Measurements from ENCODE around the gene NT5DC2.

The NT5DC2 gene

GRCh38 chr3:52533623-52534280, at the start of gene NT5DC2:
Gene NT5DC2, minus strand, starts transcription at chr3:52533857. Its CDS starts 120 bp downstream, at chr3:52533737.
- peak; percentile 43 for DNase-seq (ENCODE audit: low read depth)

GRCh38 chr3:52574056-52574965, 40.7 kb upstream of the NT5DC2 start:
- DNase-seq (ENCODE audit: low read depth): no peak

GRCh38 chr3:52572221-52572620, 38.6 kb upstream of the NT5DC2 start:
- no peak for DNase-seq (ENCODE audit: low read depth)

DNA sequence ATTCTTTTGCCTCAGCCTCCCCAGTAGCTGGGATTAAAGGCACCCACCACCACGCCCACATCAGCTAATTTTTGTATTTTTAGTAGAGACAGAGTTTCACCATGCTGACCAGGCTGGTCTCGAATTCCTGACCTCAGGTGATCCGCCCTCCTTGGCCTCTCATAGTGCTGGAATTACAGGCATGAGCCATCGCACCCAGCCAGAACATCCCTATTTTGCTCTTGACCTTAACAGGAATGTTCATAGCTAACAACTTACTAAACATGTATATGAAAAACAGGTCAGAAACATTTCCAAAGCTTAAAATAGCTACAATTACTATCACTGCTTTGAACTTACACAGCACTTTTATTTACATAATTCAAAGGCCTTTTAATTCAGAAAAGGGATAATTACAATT, 36.4 kb upstream of the NT5DC2 start:
- no peak for DNase-seq (ENCODE audit: low read depth)

- no peak for DNase-seq (ENCODE audit: low read depth)
These were observed 34.4 kb upstream of the NT5DC2 start for GRCh38 chr3:52568069-52568468.

DNA sequence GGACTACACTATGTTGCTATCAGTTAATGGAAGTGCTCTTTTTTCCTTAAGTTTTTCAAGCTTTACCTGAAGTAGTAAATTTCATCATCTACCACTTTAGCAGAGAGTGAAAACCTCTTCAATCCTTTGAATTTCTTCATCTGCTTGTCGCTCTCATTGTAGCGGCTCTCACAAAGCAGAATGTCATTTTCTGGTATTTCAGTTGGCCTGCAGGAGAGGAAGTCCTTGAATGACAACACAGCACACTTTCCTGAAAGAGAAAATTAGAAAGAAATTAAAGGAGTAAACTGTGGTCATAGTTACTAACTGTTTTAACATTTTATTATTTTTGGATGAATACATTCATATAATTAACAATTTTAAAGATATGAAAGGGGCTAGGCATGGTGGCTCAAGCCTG, 30.3 kb upstream of the NT5DC2 start:
- DNase-seq (ENCODE audit: low read depth): no peak

- no peak for DNase-seq (ENCODE audit: low read depth)
These were observed 27.5 kb upstream of the NT5DC2 start for GRCh38 chr3:52561028-52561747.

- DNase-seq (ENCODE audit: low read depth): no peak
These were observed 24.8 kb upstream of the NT5DC2 start for GRCh38 chr3:52558436-52558835.

- no peak for DNase-seq (ENCODE audit: low read depth)
These were observed 23.6 kb upstream of the NT5DC2 start for GRCh38 chr3:52557011-52557960.

DNA sequence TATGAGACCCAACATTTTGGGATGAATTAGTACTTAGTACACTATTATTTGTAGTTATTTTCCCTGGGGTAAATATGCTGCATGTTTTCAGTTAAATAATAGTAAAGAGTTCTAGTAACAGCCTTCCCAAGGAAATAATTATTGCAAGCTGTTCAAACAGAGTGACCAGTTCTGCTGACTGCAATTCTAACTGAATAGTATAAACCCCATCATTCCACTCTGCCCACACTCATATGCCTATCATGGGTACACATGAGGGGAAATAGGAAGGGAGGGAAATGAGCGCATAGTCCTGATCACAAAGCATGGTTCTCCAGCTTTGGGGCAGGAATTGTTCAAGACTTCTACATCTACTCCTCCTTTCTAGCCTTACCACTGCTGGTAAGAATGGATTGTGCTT, 21.4 kb upstream of the NT5DC2 start:
- DNase-seq (ENCODE audit: low read depth): no peak

- no peak for DNase-seq (ENCODE audit: low read depth)
These were observed 20.5 kb upstream of the NT5DC2 start for GRCh38 chr3:52554026-52554755.

DNA sequence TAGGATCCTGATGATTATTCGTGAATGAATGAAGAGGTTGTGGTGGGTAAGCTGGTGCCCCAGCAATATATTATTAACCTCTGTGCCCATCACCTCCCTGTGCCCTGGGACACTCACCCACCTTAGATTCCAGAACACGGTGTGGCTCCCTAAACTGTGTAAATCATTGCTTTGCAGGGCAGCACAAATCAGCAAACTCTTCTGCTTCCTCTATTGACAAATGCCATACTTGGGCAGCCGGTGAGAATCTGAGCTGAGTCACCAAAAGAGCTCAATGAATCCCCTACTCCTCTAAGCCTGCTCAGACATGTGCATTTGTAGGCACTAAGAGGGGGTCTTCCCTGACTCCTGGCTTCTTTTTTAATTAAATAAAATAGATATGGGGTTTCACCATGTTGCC, 18.4 kb upstream of the NT5DC2 start:
- no peak for DNase-seq (ENCODE audit: low read depth)

GRCh38 chr3:52551118-52551517, 17.5 kb upstream of the NT5DC2 start:
- no peak for DNase-seq (ENCODE audit: low read depth)

GRCh38 chr3:52547143-52547542, 13.5 kb upstream of the NT5DC2 start:
- DNase-seq (ENCODE audit: low read depth): no peak

- no peak for DNase-seq (ENCODE audit: low read depth)
These were observed 12.6 kb upstream of the NT5DC2 start for GRCh38 chr3:52546111-52546901.

DNA sequence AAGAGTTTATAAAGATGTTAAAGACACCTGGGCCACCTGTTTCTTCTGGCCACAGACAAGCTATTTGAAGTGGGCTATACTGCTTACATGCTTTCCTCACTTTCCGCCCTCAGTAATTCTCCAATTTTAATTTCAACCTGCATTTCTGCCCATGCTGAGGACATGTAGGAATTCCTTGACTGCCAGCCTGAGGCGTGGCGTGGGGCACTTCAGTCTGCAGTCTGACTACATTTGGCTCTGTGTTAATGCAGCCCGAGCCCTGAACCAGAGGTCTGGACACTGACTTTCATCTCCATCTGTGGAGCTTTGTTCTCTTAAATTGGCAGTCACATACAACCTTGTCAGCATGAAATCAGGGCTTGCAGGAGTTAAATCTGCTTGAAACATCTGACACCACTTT, 11.3 kb upstream of the NT5DC2 start:
- no peak for DNase-seq (ENCODE audit: low read depth)

DNA sequence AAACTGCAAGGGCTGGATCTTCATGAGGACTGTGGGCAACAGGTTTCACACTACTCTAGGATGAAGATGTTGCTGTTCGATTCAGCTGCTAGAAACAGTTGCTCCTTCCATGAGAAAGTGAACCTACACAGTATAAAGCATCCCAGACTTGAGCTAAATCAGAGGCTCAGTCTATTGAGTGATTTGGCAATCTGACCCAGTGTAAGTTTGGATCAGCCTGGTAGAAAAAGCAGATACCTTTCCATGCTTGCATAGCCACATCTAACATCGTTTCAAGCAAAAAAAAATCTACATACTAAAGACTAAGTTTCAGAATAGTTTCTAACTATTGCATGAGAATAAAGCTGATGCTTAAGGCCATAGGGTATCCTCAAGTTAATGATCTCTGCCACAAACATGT, 7.4 kb upstream of the NT5DC2 start:
- no peak for DNase-seq (ENCODE audit: low read depth)

DNA sequence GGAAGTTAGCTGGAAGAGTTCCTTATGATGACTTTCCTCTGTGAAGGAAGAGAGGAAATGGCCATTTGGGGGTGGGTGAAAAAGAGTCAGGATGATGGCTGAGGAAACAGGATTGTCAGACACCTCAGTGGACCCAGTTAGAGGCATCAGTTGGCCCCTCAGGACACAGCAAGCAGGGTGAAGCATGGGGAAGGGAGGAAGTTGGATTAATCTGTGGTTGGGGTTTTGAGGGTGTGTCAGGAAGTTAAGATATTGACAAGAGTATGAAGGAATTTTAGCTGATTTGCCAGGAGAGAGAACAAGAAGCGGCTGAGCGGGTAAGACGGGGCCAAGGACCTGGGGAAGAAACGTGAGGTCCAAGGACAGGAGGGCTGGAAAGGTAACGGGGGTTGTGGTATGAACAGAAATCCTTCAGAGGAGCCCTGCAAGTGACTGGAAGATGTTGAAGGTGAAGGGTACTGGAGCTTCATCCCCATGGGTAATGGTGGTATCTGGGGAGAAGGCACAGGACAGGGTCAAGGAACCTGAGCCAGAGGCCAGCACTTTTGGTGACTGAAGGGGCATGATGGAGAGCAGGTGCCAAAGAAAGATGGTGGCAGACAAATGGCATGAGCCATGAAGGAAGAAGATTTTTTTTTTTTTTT, 5.5 kb upstream of the NT5DC2 start:
- DNase-seq (ENCODE audit: low read depth): no peak

DNA sequence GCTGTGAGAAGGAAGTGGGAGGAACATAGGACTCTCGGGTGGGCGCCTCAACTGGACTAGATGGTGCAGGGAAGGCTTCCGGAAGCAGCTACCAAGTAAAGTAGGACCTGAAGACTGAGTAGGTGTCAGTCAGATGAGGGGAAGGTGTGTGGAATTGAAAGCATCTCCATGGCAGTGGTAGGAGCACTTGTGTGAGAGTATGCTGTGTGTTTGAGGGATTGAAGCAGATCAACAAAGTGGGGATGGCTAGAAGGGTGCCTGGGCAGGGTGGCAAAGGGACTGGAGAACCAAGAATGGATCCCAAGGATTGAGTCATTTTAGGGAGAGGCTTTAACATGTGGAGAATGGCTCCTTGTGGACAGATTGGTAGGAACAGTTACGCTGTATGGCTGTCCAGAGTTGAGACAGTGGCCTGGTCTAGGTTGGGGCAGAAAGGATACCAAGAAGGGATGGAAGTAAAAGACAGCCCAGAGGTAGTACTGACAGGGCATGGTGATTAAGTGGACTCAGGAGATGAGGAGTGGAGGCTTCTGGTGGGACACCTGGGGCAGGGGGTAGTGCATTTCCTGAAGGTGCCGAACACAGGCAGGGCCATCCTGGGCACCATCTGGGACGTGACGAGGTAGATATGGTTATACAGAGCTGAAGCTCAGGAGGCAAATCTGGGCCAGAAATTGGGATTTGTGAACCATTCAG, 4.2 kb upstream of the NT5DC2 start:
- no peak for DNase-seq (ENCODE audit: low read depth)
